K562 (cell line): ENCODE results near the gene TLX2. TPM values are rescaled to one million over a fixed set of nuclear protein-coding genes. Genes with fewer than 3 reads are reported as not detected.
A peak's percentile ranks its signal among the peaks of the same experiment; 100 is the strongest.

Source experiments
- ATAC-seq: fragments of 200-7000 bp; cut with Tn5 transposase; 3 replicates; pipeline ENCODE4 v1.9.1; 2020; ENCODE audit warnings: moderate library complexity
- BruUV-seq: library from RNA; stranded (reverse); fragments of 400-500 nt; replicated peaks from 2 replicates; lab custom pipeline; 2021; lab: Mats Ljungman, UMichigan
- CTCF ChIA-PET: fragments of 300-600 bp; formaldehyde crosslinking; extraction: SDS; loops from one replicate; lab custom pipeline; 2021; ENCODE audit warnings: low intra/inter-chr PET ratio; lab: Yijun Ruan, JAX
- POLR2A ChIA-PET: fragments of 300-600, 350-650 bp; sonication (Branson Sonifier 250); formaldehyde crosslinking; extraction: SDS; loops from one replicate; lab custom pipeline; 2021; ENCODE audit warnings: antibody characterized with exemption, inconsistent platforms; lab: Yijun Ruan, JAX
- DNase-seq, 4 experiments: peaks; one replicate each; pipeline versions ENCODE4 v3.0.0 to v3.0.0-alpha.2; 2011 to 2018; ENCODE audit warnings: low spot score in 3 of 4, mixed read lengths in 3 of 4; ENCODE audit errors: extremely low read depth in 1 of 4
- FAIRE-seq: peaks from 2 replicates; lab custom pipeline; 2011; peaks lifted over from hg19 to GRCh38; lab: Jason Lieb, UNC
- H2AFZ ChIP-seq: 2 replicates; pipeline ENCODE4 v1.6.0; 2011; ENCODE audit warnings: low read depth, low read length, control low read depth, inconsistent platforms
- H3K27ac ChIP-seq: fragments of 200-600 bp; 3 replicates; pipeline ENCODE4 v1.8.0; 2011; ENCODE audit warnings: low read depth, mild to moderate bottlenecking, control low read depth, inconsistent platforms, low read length, moderate library complexity, mixed read lengths; ENCODE audit errors: extremely low read depth
- H3K27me3 ChIP-seq, 2 experiments: fragments of 300-600 bp in 1 of 2; 2 replicates in 1 of 2; 3 replicates in 1 of 2; pipeline versions ENCODE4 v1.6.0 to v1.8.0; 2011; ENCODE audit warnings: inconsistent platforms in 2 of 2, low read length in 2 of 2, mild to moderate bottlenecking in 1 of 2, mixed read lengths in 1 of 2, moderate library complexity in 1 of 2; ENCODE audit not compliant: control insufficient read depth in 2 of 2, insufficient read depth in 2 of 2
- H3K36me3 ChIP-seq: fragments of 300-600 bp; 3 replicates; pipeline ENCODE4 v1.8.0; 2011; ENCODE audit warnings: mild to moderate bottlenecking, low read length, inconsistent platforms; ENCODE audit not compliant: control insufficient read depth, insufficient read depth
- H3K4me1 ChIP-seq, 2 experiments: fragments of 200-600 bp in 1 of 2; replicated peaks in 1 of 2; 2 replicates in 1 of 2; 3 replicates in 1 of 2; pipeline versions ENCODE4 v1.5.1 to v1.8.0; 2011; ENCODE audit warnings: inconsistent platforms in 2 of 2, low read length in 2 of 2, mild to moderate bottlenecking in 1 of 2, mixed read lengths in 1 of 2, moderate library complexity in 1 of 2; ENCODE audit not compliant: control insufficient read depth in 2 of 2, insufficient read depth in 2 of 2
- H3K4me2 ChIP-seq: 2 replicates; pipeline ENCODE4 v1.6.1; 2011; ENCODE audit warnings: low read length, control low read depth, inconsistent platforms, mixed read lengths; ENCODE audit not compliant: insufficient read depth
- H3K4me3 ChIP-seq: fragments of 200-600 bp; sonication (generic), shearing (Covaris generic); 2 replicates; pipeline ENCODE4 v1.5.1; 2016; ENCODE audit warnings: control low read depth, inconsistent platforms
- H3K79me2 ChIP-seq: fragments of 200-600 bp; 3 replicates; pipeline ENCODE4 v1.8.0; 2011; ENCODE audit warnings: low read length, inconsistent platforms; ENCODE audit not compliant: control insufficient read depth, insufficient read depth
- H3K9ac ChIP-seq, 2 experiments: 2 replicates each; pipeline versions ENCODE4 v1.6.0 to v1.6.1; 2011; ENCODE audit warnings: low read depth in 2 of 2, low read length in 2 of 2, control low read depth in 1 of 2, inconsistent platforms in 1 of 2, mild to moderate bottlenecking in 1 of 2, mixed read lengths in 1 of 2; ENCODE audit not compliant: insufficient read depth in 1 of 2
- H3K9me1 ChIP-seq: one replicate; pipeline ENCODE4 v1.6.0; 2011; ENCODE audit warnings: inconsistent platforms, mild to moderate bottlenecking, low read length, moderate library complexity; ENCODE audit not compliant: control insufficient read depth, insufficient read depth
- H3K9me3 ChIP-seq: replicated peaks from 2 replicates; pipeline ENCODE4 v1.5.1; 2011; ENCODE audit warnings: low read depth, low read length, inconsistent platforms; ENCODE audit not compliant: control insufficient read depth, insufficient read depth
- H4K20me1 ChIP-seq: replicated peaks from 2 replicates; pipeline ENCODE4 v1.6.1; 2011; ENCODE audit warnings: low read length, inconsistent platforms, mixed read lengths; ENCODE audit not compliant: control insufficient read depth, insufficient read depth
- E2F6 ChIP-seq, 2 experiments: IDR thresholded peaks; 2 replicates each; pipeline ENCODE4 v1.6.1; 2011; ENCODE audit warnings: borderline replicate concordance in 1 of 2, control low read depth in 1 of 2, low read depth in 1 of 2, low read length in 1 of 2, mild to moderate bottlenecking in 1 of 2, mixed read lengths in 1 of 2, moderate library complexity in 1 of 2; ENCODE audit not compliant: insufficient read depth in 1 of 2, insufficient read length in 1 of 2, poor library complexity in 1 of 2, severe bottlenecking in 1 of 2; ENCODE audit errors: extremely low read depth in 1 of 2
- FOXM1 ChIP-seq, 2 experiments: fragments of 450-650 bp in 1 of 2; sonication (generic) in 1 of 2; formaldehyde crosslinking in 1 of 2; IDR thresholded peaks; 2 replicates each; pipeline versions ENCODE4 v1.6.1 to v1.9.0; 2017 to 2022; ENCODE audit warnings: low read depth in 2 of 2, mild to moderate bottlenecking in 2 of 2, missing genetic modification reagents in 1 of 2, moderate library complexity in 1 of 2
- KDM4B ChIP-seq, 2 experiments: fragments of 450-650 bp in 1 of 2; sonication (generic) in 1 of 2; IDR thresholded peaks; 2 replicates each; pipeline ENCODE4 v1.6.1; 2016 to 2017; ENCODE audit warnings: borderline replicate concordance in 2 of 2, antibody characterized with exemption in 1 of 2, low read depth in 1 of 2, mild to moderate bottlenecking in 1 of 2
- MYNN ChIP-seq, 2 experiments: sonication (generic); formaldehyde crosslinking in 1 of 2; IDR thresholded peaks; 2 replicates each; pipeline versions ENCODE4 v1.5.0 to v1.6.1; 2016 to 2020; ENCODE audit warnings: antibody characterized with exemption in 1 of 2, missing genetic modification reagents in 1 of 2
- NCOA4 ChIP-seq: fragments of 450-650 bp; IDR thresholded peaks from 2 replicates; pipeline ENCODE4 v1.6.1; 2018; ENCODE audit warnings: mild to moderate bottlenecking; ENCODE audit not compliant: partially characterized antibody
- SMARCB1 ChIP-seq: IDR thresholded peaks from 2 replicates; pipeline ENCODE4 v1.6.1; 2011; ENCODE audit warnings: improper control_type of control experiment, low read depth; ENCODE audit not compliant: insufficient read length
- TEAD1 ChIP-seq, 2 experiments: fragments of 450-650 bp in 1 of 2; sonication (generic) in 1 of 2; formaldehyde crosslinking; IDR thresholded peaks; 2 replicates each; pipeline versions ENCODE4 v1.4.0 to v1.8.0; 2020 to 2022; ENCODE audit warnings: mild to moderate bottlenecking in 2 of 2, missing genetic modification reagents in 1 of 2
- ZNF445 ChIP-seq: fragments of 250-450 bp; sonication (Bioruptor Pico); IDR thresholded peaks from 2 replicates; pipeline ENCODE4 v1.4.0; 2020; ENCODE audit warnings: low read depth, mild to moderate bottlenecking, moderate library complexity
- ZNF830 ChIP-seq: fragments of 250-450 bp; sonication (Bioruptor Pico); IDR thresholded peaks from 2 replicates; pipeline ENCODE4 v1.5.0; 2021; ENCODE audit warnings: mild to moderate bottlenecking
- WGBS: fragments of 100-300 bp; shearing (Covaris generic); methylation state at CpG from one replicate; pipeline ENCODE4 v1.1.6; 2016; ENCODE audit warnings: low coverage, mixed read lengths; ENCODE audit not compliant: insufficient coverage; ENCODE audit errors: missing lambda C conversion rate; 5-methylcytosine and 5-hydroxymethylcytosine counted together
- in situ Hi-C: fragments of 300-500 bp; cut with MboI; formaldehyde crosslinking; loops from 4 replicates; pipeline ENCODE4 v1.15.0; 2018; ENCODE audit warnings: inconsistent platforms, mixed read lengths
- intact Hi-C: fragments of 100-400 bp; cut with micrococcal nuclease; formaldehyde crosslinking; loops from 2 replicates; pipeline ENCODE4 v1.14.2; 2022
- polyA plus RNA-seq, 8 experiments: library from polyadenylated mRNA; depleted of rRNA in 4 of 8; stranded (reverse) in 5 of 8; unstranded in 3 of 8; fragments of >200 nt; fragmentation: Nextera tagmentation in 2 of 8; fragmentation: Illumina TruSeq in 1 of 8; extraction: Ambion mirVana in 2 of 8; extraction: Trizol in 1 of 8; gene quantifications; 2 replicates each; pipeline versions ENCODE4 v1.2.1 to v1.2.3, GENCODE V29; 2011 to 2014; ENCODE audit warnings: inconsistent platforms in 1 of 8, missing spikeins in 1 of 8
- total RNA-seq, 7 experiments: library from RNA; depleted of rRNA in 6 of 7; stranded (reverse); fragments of >200 nt in 6 of 7; fragmentation: Illumina TruSeq in 2 of 7; extraction: Trizol in 2 of 7; gene quantifications; 2 replicates each; pipeline versions ENCODE4 v1.2.1 to v1.2.3, GENCODE V29; 2011 to 2021; ENCODE audit warnings: low replicate concordance in 1 of 7

TLX2 gene
- total and polyA plus RNA-seq, 9 of the 15 experiments (the other 6 are each of a cell fraction or from before 2014, with no cell fraction given): not detected

- POLR2A ChIA-PET: interaction anchor here (0.5 to 1.5 kb wide), 3 partner anchors 9 to 1191 kb away, joined by 3 to 6 read pairs (median 3); no protein-coding TSS in a partner anchor
- in situ Hi-C loops: no loop called here
- no peaks in the 10 kb centered on the region for H3K9me1 ChIP-seq
- no peak for DNase-seq
- H3K9ac ChIP-seq: peak overlapping the region in 1 of 2 experiments; percentile 81; a peak in 1 of 4 replicates
- no peak overlapping the region for H3K4me3 ChIP-seq
- 25% methylated on average over 4 of the region's 5 CpGs for WGBS
- FAIRE-seq: no peak
- H3K36me3 ChIP-seq: peaks cover 17% of the 10 kb centered on the region; the same call in 1 of the 3 replicates
- H2AFZ ChIP-seq: no peak overlapping the region
- H3K9me3 ChIP-seq: no peaks in the 10 kb centered on the region
- BruUV-seq: no TSS peak
- TF ChIP-seq KDM4B (IDR thresholded peaks at IDR 0.05; ENCODE audit: borderline replicate concordance in 2 of 2, low read depth in 1 of 2) (no peak), E2F6 (IDR thresholded peaks at IDR 0.05; ENCODE audit: borderline replicate concordance in 1 of 2, extremely low read depth in 1 of 2, insufficient read depth in 1 of 2, insufficient read length in 1 of 2, low read depth in 1 of 2, low read length in 1 of 2, poor library complexity in 1 of 2, severe bottlenecking in 1 of 2) (no peak), TEAD1 (CRISPR knock-in tag; IDR thresholded peaks at IDR 0.05) (no peak), NCOA4 (no peak), ZNF830 (CRISPR knock-in tag) (no peak), SMARCB1 (no peak), FOXM1 (IDR thresholded peaks at IDR 0.05; ENCODE audit: low read depth) (no peak), FOXM1 (CRISPR knock-in tag; IDR thresholded peaks at IDR 0.05; ENCODE audit: low read depth) (no peak), MYNN (IDR thresholded peaks at IDR 0.05) (no peak), MYNN (CRISPR knock-in tag; IDR thresholded peaks at IDR 0.05) (no peak), ZNF445 (CRISPR knock-in tag) (no peak)
- TF ChIP-seq, all 486 proteins: peak for 0
- Histone ChIP-seq H3K27me3 (peaks cover 0 to 16% of the 10 kb centered on the region in 2 experiments; a peak in 2 of 5 replicates), H3K4me1 (peaks cover 15 to 27% of the 10 kb centered on the region in 2 experiments; a peak in 4 of 5 replicates), H3K27ac (no peak overlapping the region), H3K4me2 (no peak overlapping the region), H3K79me2 (peaks cover 11% of the 10 kb centered on the region; the same call in 2 of the 3 replicates), H4K20me1 (no peaks in the 10 kb centered on the region)
- intact Hi-C loops: no loop called here
- CTCF ChIA-PET: no interaction called here
- no peak for ATAC-seq
Measured at GRCh38 chr2:74559912-74560311, 45.7 kb downstream of the TLX2 start.
